Ovary (tissue), 3 donors: ENCODE measurements around the gene IRF2BP2.

ENCODE experiments used
- EP300 ChIP-seq: sonication (generic); formaldehyde crosslinking; IDR thresholded peaks from one replicate; pipeline ENCODE4 v1.6.1; 2017; ENCODE audit warnings: antibody characterized with exemption
- POLR2A ChIP-seq: fragments of 450-650 bp; IDR thresholded peaks from one replicate; pipeline ENCODE4 v1.6.1; 2017; ENCODE audit warnings: antibody characterized with exemption, mild to moderate bottlenecking, moderate library complexity
- TF ChIP-seq, protein P1 (sequence below), 3 donors: fragments of 450-650 bp in 2 of 3; fragments of 200-600 bp in 1 of 3; IDR thresholded peaks; one replicate each; pipeline versions ENCODE4 v1.5.1 to v1.8.0; 2016 to 2022; ENCODE audit warnings: antibody characterized with exemption in 3 of 3, mild to moderate bottlenecking in 1 of 3
- donor health status: DM: no; HTN: no; CAD: no.

DNA sequence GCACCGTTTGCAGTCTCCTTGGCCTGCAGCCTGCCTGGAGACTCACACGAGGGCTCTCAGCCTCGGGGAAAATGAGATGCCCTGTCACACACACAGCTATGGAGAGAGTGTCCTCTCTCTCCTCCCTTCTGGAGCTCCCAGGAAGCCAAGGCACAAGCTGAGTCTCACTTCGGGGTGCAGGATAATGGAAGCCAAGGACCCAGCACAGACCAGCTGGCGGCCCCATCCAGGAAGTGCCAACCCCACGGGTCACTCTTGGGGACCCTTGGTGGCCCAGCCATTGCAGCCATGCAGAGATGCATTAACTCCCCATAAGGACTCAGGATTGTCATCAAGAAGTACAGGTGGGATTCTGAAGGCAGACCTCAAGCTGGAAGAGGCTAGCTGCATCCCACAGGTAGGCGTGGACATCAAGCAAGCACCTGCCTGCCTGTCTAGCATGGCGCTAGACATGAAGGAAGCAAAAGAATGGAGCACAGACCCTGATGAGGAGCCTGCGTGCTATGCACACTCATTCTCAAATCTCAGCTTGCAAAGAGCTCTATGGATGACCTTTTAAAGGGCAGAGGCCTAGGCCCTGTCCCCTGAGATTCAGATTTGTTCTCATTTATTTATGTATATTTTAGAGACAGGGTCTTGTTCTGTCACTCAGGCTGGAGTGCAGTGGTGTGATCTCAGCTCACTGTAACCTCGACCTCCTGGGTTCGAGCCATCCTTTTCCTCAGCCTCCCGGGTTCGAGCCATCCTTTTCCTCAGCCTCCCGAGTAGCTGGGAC is 49.9 kb downstream of the IRF2BP2 start:
- TF ChIP-seq, protein P1, sequence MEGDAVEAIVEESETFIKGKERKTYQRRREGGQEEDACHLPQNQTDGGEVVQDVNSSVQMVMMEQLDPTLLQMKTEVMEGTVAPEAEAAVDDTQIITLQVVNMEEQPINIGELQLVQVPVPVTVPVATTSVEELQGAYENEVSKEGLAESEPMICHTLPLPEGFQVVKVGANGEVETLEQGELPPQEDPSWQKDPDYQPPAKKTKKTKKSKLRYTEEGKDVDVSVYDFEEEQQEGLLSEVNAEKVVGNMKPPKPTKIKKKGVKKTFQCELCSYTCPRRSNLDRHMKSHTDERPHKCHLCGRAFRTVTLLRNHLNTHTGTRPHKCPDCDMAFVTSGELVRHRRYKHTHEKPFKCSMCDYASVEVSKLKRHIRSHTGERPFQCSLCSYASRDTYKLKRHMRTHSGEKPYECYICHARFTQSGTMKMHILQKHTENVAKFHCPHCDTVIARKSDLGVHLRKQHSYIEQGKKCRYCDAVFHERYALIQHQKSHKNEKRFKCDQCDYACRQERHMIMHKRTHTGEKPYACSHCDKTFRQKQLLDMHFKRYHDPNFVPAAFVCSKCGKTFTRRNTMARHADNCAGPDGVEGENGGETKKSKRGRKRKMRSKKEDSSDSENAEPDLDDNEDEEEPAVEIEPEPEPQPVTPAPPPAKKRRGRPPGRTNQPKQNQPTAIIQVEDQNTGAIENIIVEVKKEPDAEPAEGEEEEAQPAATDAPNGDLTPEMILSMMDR (IDR thresholded peaks at IDR 0.05), result no peak
- no peak for TF ChIP-seq POLR2A
- TF ChIP-seq EP300, result no peak
